A204.1 (cell line): Measurements from ENCODE around the gene TNRC18.

Experiments used
- FAIRE-seq: peaks from 2 replicates; lab custom pipeline; 2012; peaks lifted over from hg19 to GRCh38; lab: Jason Lieb, UNC

The TNRC18 gene

GRCh38 chr7:5428478-5429252 is 5.0 kb upstream of the TNRC18 start:
- no peak for FAIRE-seq

- FAIRE-seq = no peak
Observed at GRCh38 chr7:5426226-5426475, 2.5 kb upstream of the TNRC18 start.

GRCh38 chr7:5425507-5426225 is 2.0 kb upstream of the TNRC18 start:
- peak; percentile 95 for FAIRE-seq

- peak; percentile 90 for FAIRE-seq
Observed at GRCh38 chr7:5424749-5425506, 1.3 kb upstream of the TNRC18 start.

GRCh38 chr7:5423976-5424748 is 528 bp upstream of the TNRC18 start:
- no peak for FAIRE-seq

GRCh38 chr7:5422396-5423305 is 983 bp downstream of the TNRC18 start:
- no peak for FAIRE-seq

- FAIRE-seq = peak; percentile 68
Observed at GRCh38 chr7:5421714-5422395, 1.8 kb downstream of the TNRC18 start.

GRCh38 chr7:5420881-5421713 is 2.5 kb downstream of the TNRC18 start:
- FAIRE-seq = no peak

GRCh38 chr7:5420067-5420880 is 3.4 kb downstream of the TNRC18 start:
- FAIRE-seq = no peak

GRCh38 chr7:5419539-5420066 is 4.0 kb downstream of the TNRC18 start:
- FAIRE-seq = no peak

GRCh38 chr7:5418285-5418582 is 5.4 kb downstream of the TNRC18 start:
- FAIRE-seq = no peak

GRCh38 chr7:5417106-5418071 is 6.2 kb downstream of the TNRC18 start:
- FAIRE-seq = no peak

- FAIRE-seq = no peak
Observed at GRCh38 chr7:5414916-5415315, 8.7 kb downstream of the TNRC18 start.

GRCh38 chr7:5413449-5413786 is 10.2 kb downstream of the TNRC18 start:
- no peak for FAIRE-seq

- FAIRE-seq = no peak
Observed at GRCh38 chr7:5408777-5409176, 14.9 kb downstream of the TNRC18 start.

GRCh38 chr7:5406957-5407945 is 16.4 kb downstream of the TNRC18 start:
- FAIRE-seq = no peak

GRCh38 chr7:5404421-5404826 is 19.2 kb downstream of the TNRC18 start:
- FAIRE-seq = no peak
